Upper lobe of left lung (tissue), 4 donors: ENCODE results near the gene WNK3.

Experiments
- CTCF ChIP-seq, 6 experiments: fragments of 450-650 bp in 4 of 6; fragments of 200-600 bp in 2 of 6; sonication (generic) in 2 of 6; IDR thresholded peaks; one replicate each; pipeline ENCODE4 v1.5.1; 2016 to 2019; ENCODE audit warnings: antibody characterized with exemption in 6 of 6
- EP300 ChIP-seq, 4 donors: sonication (generic); formaldehyde crosslinking; IDR thresholded peaks; one replicate each; pipeline ENCODE4 v1.5.1; 2017; ENCODE audit warnings: antibody characterized with exemption in 4 of 4, control low read depth in 2 of 4
- POLR2A ChIP-seq, 4 donors: fragments of 450-650 bp; IDR thresholded peaks; one replicate each; pipeline ENCODE4 v1.5.1; 2016 to 2017; ENCODE audit warnings: antibody characterized with exemption in 4 of 4, mild to moderate bottlenecking in 2 of 4
- POLR2AphosphoS5 ChIP-seq, 2 donors: sonication (generic); formaldehyde crosslinking; IDR thresholded peaks; one replicate each; pipeline ENCODE4 v1.5.1; 2017; ENCODE audit warnings: antibody characterized with exemption in 2 of 2

GRCh38 chrX:54166915-54167314 is 190.9 kb downstream of the WNK3 start:
- no peak for TF ChIP-seq CTCF (IDR thresholded peaks at IDR 0.05)
- no peak for TF ChIP-seq POLR2A (IDR thresholded peaks at IDR 0.05)
- no peak for TF ChIP-seq EP300 (IDR thresholded peaks at IDR 0.05)
- TF ChIP-seq POLR2AphosphoS5 (IDR thresholded peaks at IDR 0.05): no peak
